GM12801 (cell line): ENCODE results near the gene FAM120B.

Experiments used
- CTCF ChIP-seq: IDR thresholded peaks from one replicate; pipeline ENCODE4 v1.5.1; 2011; ENCODE audit warnings: control low read depth; ENCODE audit not compliant: insufficient read length; ENCODE audit errors: extremely low read depth

The FAM120B gene

GRCh38 chr6:170445487-170445886 lies 138.9 kb downstream of the FAM120B start:
- no peak for TF ChIP-seq CTCF

DNA sequence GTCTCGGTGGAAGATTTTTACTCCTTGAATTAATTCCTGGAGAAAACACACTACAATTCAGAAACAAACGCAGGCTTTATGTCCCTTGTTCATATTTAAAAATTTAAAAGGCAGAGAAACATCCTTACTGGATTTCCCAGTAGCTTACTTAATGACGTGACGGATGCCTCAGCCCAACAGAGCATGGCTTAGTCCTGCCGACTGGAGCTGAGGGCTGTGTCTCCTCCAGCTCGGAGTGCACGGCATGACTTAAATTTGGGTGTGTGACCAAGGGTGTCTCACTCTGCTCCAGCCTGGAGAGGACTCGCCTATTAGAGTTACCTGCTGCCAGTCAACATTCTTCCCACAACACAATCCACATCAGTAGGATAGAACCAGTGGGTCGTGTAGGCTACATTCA lies 139.4 kb downstream of the FAM120B start:
- no peak for TF ChIP-seq CTCF

GRCh38 chr6:170446841-170447560 lies 140.4 kb downstream of the FAM120B start:
- no peak for TF ChIP-seq CTCF

DNA sequence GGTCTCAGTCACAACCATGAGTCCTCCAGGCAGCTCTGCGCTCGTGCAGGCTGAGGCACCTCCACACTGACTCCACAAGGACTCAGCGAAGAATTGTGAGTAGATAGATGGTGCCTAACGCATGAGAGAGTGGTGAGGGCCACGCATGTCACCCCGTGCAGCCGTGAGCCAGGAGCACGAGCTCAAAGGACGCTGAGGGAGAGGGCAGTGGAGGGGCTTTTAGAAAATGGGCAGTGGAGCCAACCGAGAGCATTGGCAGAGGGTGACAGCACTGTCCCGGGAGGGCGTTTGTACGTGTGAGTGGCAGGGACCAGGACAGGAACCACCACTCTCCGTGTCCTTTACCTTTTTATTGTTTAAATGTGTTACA lies 141.0 kb downstream of the FAM120B start:
- TF ChIP-seq CTCF, result no peak

DNA sequence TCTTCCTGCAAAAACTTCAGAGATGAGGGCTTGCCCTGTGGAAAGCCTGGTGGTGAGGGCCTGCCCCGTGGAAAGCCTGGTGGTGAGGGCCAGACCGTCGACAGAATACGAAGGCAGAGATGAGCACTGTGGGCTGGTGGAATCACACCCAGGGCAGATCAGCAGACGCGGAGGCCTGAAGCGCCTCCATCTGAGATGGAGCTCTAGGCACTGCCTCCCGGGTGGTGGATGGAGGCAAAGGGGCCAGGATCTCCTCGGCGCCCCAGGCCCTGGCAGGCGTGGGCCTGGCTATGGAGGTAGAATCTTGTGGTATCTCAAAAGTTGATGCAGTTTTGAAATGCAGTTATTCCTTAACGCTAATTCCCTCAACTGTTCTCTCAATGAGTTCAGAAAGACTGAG lies 141.8 kb downstream of the FAM120B start:
- TF ChIP-seq CTCF, result no peak

DNA sequence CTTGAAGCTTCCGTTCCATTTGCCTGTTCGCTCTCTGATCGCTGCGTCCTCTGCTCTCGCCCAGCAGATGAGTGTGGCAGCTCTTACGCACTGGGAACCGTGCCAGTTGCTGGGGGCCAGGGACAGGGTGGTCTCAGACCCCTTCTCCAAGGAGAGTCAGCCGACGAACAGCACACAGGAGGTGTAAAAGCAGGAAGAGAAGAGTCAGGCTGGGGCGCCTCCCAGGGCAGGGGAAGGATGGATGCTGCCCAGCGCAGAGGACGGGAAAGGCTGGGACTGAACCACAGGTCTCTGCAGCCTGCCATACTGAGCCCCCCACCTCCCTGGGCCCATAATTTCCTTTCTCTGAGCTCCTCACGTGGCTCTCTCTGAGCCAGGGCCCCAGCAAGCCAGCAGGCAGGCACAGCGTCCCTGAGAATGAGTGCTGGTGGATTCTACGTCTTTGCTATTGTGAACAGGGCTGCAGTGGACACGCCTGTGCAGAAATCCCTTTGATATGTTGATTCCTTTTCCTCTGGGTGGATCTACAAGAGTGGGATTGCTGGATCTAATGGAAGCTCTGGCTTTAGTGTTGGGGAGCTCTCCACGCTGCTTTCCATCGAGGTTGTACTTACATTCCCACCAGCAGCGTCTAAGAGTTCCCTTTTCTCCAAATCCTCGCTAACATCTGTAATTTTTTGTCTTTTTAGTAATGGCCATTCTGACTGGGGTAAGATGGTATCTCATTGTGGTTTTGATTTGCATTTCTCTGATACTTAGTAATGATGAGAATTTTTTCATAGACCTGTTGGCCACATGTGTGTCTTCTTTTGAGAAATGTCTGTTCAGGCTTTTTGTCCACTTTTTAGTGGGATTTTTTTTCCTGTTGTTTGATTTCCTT lies 142.4 kb downstream of the FAM120B start:
- TF ChIP-seq CTCF, result no peak

DNA sequence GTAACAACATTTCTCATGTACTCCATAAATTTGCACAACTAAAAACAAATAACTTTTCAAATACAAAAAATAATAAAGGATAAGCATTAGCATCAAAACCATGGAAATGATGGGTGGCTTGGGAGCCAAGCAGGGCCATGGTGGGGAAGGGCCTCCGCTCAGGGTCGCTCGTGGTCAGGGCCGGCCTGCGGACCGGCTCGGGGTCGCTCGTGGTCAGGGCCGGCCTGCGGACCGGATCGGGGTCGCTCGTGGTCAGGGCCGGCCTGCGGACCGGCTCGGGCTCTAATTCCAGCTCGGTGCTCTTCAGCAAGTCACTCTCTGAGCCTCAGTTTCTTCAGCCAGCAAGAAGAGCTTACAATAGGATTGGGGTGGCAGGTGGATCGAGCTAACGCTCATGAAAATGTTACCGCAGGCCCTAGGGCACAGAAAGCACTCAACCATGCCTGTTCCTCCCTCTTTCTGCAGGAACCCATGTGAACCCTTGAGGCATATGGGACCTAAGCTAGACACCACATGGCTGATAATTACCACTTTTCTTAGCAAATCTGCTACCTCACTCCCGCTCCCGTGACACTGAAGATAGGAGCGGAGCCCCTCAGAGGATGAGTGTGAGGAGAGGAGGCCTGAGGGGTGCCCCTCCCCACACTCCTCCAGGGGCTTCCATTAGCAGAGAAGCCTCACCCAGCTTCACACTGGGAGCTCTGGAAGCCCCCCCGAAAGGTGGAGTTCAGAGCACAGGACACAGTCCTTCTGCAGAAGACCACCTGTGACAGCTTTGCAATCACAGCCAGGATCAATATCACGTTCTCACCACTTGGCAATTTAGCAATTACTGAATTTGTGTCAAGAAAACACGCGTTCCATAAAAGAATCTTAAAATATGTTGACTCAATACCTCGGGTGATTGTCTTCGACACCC lies 143.5 kb downstream of the FAM120B start:
- TF ChIP-seq CTCF, result no peak
